ENCODE results near the gene DENND1B. TPM values are rescaled to one million over a fixed set of nuclear protein-coding genes. Genes with fewer than 3 reads are reported as not detected.
"Not testable (repeated sequence)": the region's sequence is repeated elsewhere in the genome, so short reads cannot be mapped to it uniquely, and the experiment has no call there.

Gene DENND1B
- total RNA-seq, 1 experiment from 2014 or later = 28.2 TPM

DNA sequence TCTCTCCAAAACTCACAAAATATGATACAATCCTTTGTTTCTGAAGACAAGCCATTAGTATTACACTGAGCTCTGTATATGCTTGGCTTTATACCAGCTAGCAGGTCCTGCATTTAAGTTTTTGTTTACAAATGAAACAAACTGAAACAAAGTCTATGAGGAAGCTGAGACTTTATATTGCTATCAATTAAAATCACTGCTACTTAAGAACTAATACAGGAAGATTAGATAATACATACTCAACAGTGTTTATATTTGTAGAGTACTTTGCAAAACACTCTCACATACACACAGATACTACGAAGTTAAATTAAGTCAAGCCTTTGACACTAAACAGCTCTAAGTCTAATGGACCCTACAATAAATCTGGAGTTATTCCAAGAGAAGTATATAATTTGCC is 259.9 kb downstream of the DENND1B start:
- Mint-ChIP-seq H3K36me3 (ENCODE audit: insufficient read depth, unreplicated experiment) (no peaks in the 10 kb centered on the region), H3K27me3 (ENCODE audit: unreplicated experiment) (no peaks in the 10 kb centered on the region), H3K27ac (ENCODE audit: unreplicated experiment) (no peak overlapping the region), H3K4me3 (ENCODE audit: low read depth, unreplicated experiment) (no peak overlapping the region), H3K4me1 (ENCODE audit: low read depth, unreplicated experiment) (no peaks in the 10 kb centered on the region), H3K9me3 (ENCODE audit: low read depth, unreplicated experiment) (no peaks in the 10 kb centered on the region)
- no TSS peak for BruUV-seq (replicated peaks)
- DNase-seq = no peak
- TF ChIP-seq, protein P1, sequence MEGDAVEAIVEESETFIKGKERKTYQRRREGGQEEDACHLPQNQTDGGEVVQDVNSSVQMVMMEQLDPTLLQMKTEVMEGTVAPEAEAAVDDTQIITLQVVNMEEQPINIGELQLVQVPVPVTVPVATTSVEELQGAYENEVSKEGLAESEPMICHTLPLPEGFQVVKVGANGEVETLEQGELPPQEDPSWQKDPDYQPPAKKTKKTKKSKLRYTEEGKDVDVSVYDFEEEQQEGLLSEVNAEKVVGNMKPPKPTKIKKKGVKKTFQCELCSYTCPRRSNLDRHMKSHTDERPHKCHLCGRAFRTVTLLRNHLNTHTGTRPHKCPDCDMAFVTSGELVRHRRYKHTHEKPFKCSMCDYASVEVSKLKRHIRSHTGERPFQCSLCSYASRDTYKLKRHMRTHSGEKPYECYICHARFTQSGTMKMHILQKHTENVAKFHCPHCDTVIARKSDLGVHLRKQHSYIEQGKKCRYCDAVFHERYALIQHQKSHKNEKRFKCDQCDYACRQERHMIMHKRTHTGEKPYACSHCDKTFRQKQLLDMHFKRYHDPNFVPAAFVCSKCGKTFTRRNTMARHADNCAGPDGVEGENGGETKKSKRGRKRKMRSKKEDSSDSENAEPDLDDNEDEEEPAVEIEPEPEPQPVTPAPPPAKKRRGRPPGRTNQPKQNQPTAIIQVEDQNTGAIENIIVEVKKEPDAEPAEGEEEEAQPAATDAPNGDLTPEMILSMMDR (IDR thresholded peaks at IDR 0.05; ENCODE audit: unreplicated experiment) = no peak
- intact Hi-C loops (cut with micrococcal nuclease; ENCODE audit: unreplicated experiment) = no loop called here
- CTCF ChIA-PET = interaction anchor here (0.5 kb wide), 1 partner anchor 72 kb away, joined by 4 read pairs; no protein-coding TSS in a partner anchor

DNA sequence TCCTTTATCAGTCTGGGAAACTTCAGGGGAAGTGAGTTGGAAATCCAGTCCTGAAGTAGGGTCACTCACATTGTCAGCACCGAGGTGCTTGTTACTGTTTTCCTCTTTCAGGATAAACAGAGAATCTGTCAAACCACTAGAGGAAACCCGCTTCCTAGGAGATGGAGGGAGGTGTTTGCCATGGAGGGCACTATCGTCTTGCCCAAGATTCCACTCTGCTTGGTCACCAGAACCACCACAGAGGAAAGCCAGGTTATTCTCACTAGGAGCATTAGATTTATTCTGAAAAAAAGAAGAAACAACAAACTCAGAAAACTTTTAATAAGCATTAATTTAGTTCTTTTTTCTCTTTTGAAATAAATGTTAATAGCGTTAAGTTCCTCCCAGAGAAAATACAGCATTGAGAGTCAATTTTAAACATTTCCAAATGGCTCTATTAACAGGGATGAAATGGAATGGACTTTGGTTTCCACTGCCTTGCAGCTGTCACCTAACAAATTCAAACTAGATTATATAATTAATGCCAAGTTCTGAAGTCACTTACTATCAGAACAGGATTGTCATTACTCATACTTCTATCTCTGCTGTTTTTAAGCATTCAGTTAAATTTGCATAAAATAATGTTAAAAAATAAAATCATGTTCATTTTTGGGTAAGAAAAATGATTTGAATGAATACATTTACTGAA is 264.4 kb downstream of the DENND1B start:
- H3K36me3 Mint-ChIP-seq (ENCODE audit: insufficient read depth, unreplicated experiment) = no peaks in the 10 kb centered on the region
- no peak overlapping the region for H3K27ac Mint-ChIP-seq (ENCODE audit: unreplicated experiment)
- CTCF ChIA-PET = no interaction called here
- no peaks in the 10 kb centered on the region for H3K9me3 Mint-ChIP-seq (ENCODE audit: low read depth, unreplicated experiment)
- no peaks in the 10 kb centered on the region for H3K4me1 Mint-ChIP-seq (ENCODE audit: low read depth, unreplicated experiment)
- BruUV-seq (replicated peaks) = no TSS peak
- no peaks in the 10 kb centered on the region for H3K27me3 Mint-ChIP-seq (ENCODE audit: unreplicated experiment)
- no peak overlapping the region for H3K4me3 Mint-ChIP-seq (ENCODE audit: low read depth, unreplicated experiment)
- TF ChIP-seq, protein P1 (IDR thresholded peaks at IDR 0.05; ENCODE audit: unreplicated experiment) = no peak
- intact Hi-C loops (cut with micrococcal nuclease; ENCODE audit: unreplicated experiment) = no loop called here
- DNase-seq = no peak

DNA sequence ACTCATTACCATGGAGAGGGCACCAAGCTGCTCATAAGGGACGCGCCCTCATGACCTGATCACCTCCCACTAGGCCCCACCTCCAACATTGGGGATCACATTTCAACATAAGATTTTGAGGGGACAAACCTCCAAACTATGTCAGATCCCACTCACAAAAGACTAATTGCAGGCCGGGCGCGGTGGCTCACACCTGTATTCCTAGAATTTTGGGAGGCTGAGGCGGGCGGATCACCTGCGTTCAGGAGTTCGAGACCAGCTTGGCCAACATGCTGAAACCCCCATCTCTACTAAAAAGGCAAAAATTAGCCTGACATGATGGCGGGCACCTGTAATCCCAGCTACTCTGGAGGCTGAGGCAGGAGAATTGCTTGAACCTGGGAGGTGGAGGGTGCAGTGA is 278.6 kb downstream of the DENND1B start:
- Mint-ChIP-seq H3K4me3 (ENCODE audit: low read depth, unreplicated experiment) (no peak overlapping the region), H3K27ac (ENCODE audit: unreplicated experiment) (no peak overlapping the region), H3K4me1 (ENCODE audit: low read depth, unreplicated experiment) (no peaks in the 10 kb centered on the region), H3K36me3 (ENCODE audit: insufficient read depth, unreplicated experiment) (no peaks in the 10 kb centered on the region), H3K9me3 (ENCODE audit: low read depth, unreplicated experiment) (no peaks in the 10 kb centered on the region), H3K27me3 (ENCODE audit: unreplicated experiment) (no peaks in the 10 kb centered on the region)
- no peak for DNase-seq
- TF ChIP-seq, protein P1 (IDR thresholded peaks at IDR 0.05; ENCODE audit: unreplicated experiment) = no peak
- intact Hi-C loops (cut with micrococcal nuclease; ENCODE audit: unreplicated experiment) = no loop called here
- BruUV-seq (replicated peaks) = no TSS peak
- CTCF ChIA-PET = no interaction called here

DNA sequence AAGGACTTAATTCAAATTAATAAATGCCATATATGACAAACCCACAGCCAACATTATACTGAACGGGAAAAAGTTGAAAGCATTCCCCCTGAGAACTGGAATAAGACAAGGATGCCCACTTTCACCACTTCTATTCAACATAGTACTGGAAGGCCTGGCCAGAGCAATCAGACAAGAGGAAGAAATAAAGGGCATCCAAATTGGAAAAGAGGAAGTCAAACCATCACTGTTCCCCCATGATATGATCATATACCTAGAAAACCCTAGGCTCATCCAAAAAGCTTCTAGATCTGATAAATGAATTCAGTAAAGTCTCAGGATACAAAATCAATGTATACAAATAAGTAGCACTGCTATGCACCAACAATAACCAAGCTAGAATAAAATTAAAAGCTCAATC is 283.8 kb downstream of the DENND1B start:
- BruUV-seq (replicated peaks); H3K27me3 Mint-ChIP-seq (ENCODE audit: unreplicated experiment); H3K27ac Mint-ChIP-seq (ENCODE audit: unreplicated experiment); H3K9me3 Mint-ChIP-seq (ENCODE audit: low read depth, unreplicated experiment); intact Hi-C loops (cut with micrococcal nuclease; ENCODE audit: unreplicated experiment); CTCF ChIA-PET; H3K36me3 Mint-ChIP-seq (ENCODE audit: insufficient read depth, unreplicated experiment); H3K4me1 Mint-ChIP-seq (ENCODE audit: low read depth, unreplicated experiment); H3K4me3 Mint-ChIP-seq (ENCODE audit: low read depth, unreplicated experiment); DNase-seq: not testable (repeated sequence)

DNA sequence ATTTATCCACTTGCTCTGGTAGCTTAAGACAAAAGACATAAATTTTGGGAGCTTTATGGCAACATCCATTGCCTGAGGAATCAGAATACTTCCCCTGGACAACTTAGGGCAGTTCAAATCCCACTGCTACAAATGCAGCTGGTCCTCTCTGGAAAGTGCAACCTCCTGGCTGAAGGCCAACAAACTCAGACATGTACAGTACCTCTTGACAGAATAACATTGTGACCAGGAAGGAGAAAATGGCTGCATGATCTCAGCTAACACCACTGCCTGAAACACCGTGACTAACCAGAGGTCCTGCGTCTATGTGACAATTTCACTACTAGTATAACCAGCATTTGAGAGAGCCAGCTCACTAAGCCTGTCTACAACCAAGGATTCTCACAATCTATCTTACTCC is 288.3 kb downstream of the DENND1B start:
- intact Hi-C loops (cut with micrococcal nuclease; ENCODE audit: unreplicated experiment) = no loop called here
- no peak overlapping the region for H3K4me3 Mint-ChIP-seq (ENCODE audit: low read depth, unreplicated experiment)
- peak; percentile 15 for DNase-seq

More for the DNA sequence above, 288.3 kb downstream of the DENND1B start:
- TF ChIP-seq, protein P1 (IDR thresholded peaks at IDR 0.05; ENCODE audit: unreplicated experiment) = no peak
- Mint-ChIP-seq H3K9me3 (ENCODE audit: low read depth, unreplicated experiment) (no peaks in the 10 kb centered on the region), H3K27me3 (ENCODE audit: unreplicated experiment) (no peaks in the 10 kb centered on the region), H3K4me1 (ENCODE audit: low read depth, unreplicated experiment) (peaks cover 18% of the 10 kb centered on the region), H3K27ac (ENCODE audit: unreplicated experiment) (no peak overlapping the region), H3K36me3 (ENCODE audit: insufficient read depth, unreplicated experiment) (peaks cover 6% of the 10 kb centered on the region)
- CTCF ChIA-PET = interaction anchor here (0.6 kb wide), 1 partner anchor 197 kb away, joined by 3 read pairs; no protein-coding TSS in a partner anchor
- no TSS peak for BruUV-seq (replicated peaks)

All from Calu3 (cell line).